OCI-LY3 (cell line): ENCODE results near the gene TANGO2.

Source experiments
- CTCF ChIP-seq: fragments of 200-600, 300-600 bp; sonication (generic); IDR thresholded peaks from 2 replicates; pipeline ENCODE4 v1.5.1; 2014; ENCODE audit warnings: antibody characterized with exemption, low read length, low read depth
- EZH2phosphoT487 ChIP-seq: fragments of 200-600 bp; shearing (Covaris generic); IDR thresholded peaks from 2 replicates; pipeline ENCODE4 v1.6.1; 2018; ENCODE audit warnings: antibody characterized with exemption, mixed run types, low read depth

- no peak for TF ChIP-seq CTCF
- TF ChIP-seq EZH2phosphoT487, result no peak
Observed at GRCh38 chr22:19978748-19979147, 42.2 kb upstream of the TANGO2 start.
